GM21390 (cell line): ENCODE data around the gene MLF2.
A peak's percentile ranks its signal among the peaks of the same experiment; 100 is the strongest.
"Not testable (repeated sequence)": the region's sequence is repeated elsewhere in the genome, so short reads cannot be mapped to it uniquely, and the experiment has no call there.

Experiments
- ATAC-seq: cut with Tn5 transposase; IDR thresholded peaks from one replicate; pipeline ENCODE4 v1.9.1; 2021; ENCODE audit not compliant: unreplicated experiment

MLF2 gene

DNA sequence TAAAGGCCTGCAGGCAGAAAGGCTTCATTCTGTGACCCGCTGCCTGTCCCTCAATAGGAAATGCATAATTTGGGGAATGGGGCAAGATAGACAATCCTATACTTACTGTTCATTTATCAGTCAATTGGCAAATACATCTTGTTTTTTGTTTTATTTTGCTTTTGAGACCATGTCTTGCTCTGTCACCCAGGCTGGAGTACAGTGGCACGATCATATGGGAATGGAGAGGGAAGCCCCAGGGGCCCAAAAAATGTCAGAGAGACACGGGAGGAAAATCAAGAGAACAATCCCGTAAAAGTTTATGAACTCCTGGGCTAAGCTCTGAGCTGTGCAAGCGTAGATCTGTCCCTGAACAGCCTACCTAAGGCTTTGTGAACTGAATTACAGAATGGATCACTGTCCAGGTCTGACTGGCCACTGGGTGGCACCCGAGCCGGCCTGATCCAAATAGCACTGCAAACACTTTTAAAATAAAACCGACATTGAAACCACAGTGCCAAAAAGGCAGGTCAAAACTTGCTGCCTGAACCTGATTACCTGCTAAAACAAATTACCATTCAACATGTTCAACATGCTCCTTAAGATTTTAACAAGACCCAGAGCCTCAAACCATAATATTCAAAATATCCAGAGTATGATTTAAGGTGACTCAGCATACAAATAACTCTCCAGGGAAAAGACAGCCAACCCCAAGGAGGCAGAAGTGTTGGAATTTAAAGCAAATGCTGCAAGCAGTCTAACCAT lies 17.3 kb downstream of the MLF2 start:
- ATAC-seq: no peak

- ATAC-seq: no peak
Measured at GRCh38 chr12:6734506-6735387, 18.2 kb downstream of the MLF2 start.

GRCh38 chr12:6730169-6730568 lies 22.8 kb downstream of the MLF2 start:
- no peak for ATAC-seq

DNA sequence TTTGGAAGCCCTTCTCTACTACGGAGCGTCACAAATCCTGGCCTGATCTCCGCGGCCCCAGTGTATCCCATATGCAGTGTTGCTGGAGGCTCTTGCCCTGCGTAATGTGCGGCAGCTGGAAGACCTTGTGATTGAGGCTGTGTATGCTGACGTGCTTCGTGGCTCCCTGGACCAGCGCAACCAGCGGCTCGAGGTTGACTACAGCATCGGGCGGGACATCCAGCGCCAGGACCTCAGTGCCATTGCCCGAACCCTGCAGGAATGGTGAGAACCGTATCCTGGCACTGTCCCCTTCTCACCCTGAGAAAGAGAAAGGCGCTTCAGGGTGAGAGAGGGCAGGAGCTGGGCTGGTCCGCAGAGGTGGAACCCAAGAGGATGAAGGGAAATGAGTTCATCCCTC lies 23.8 kb downstream of the MLF2 start:
- ATAC-seq: no peak

DNA sequence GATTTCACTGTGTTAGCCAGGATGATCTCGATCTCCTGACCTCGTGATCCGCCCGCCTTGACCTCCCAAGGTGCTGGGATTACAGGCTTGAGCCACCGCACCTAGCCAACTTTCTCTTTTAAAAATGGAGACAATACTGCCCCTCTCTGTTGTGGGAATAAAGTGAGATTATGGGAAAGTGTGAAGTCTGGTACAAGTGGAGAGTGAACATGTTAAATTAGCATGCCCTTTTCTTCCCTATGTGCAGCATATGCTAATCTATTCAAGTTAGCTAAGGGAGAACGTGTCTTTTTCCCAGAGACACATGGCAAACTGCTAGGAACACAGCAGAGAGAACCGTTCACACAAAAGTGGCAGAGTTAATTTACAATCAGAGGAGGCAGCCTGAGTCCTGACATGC lies 27.6 kb downstream of the MLF2 start:
- ATAC-seq: no peak

DNA sequence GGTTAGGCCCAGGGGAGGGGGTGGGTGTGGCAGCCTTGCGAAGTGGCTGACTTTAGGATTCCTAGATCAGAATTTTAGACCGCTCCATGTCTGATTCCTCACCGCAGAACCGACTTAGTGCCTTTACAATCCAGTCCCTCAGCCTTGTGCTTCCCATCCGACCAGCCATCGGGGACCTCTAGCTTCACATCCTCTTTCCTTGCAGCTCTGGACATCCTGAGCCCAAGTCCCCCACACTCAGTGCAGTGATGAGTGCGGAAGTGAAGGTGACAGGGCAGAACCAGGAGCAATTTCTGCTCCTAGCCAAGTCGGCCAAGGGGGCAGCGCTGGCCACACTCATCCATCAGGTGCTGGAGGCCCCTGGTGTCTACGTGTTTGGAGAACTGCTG lies 28.5 kb downstream of the MLF2 start:
- ATAC-seq: no peak

GRCh38 chr12:6723607-6724408 lies 29.1 kb downstream of the MLF2 start, which contains the start of gene COPS7A:
COPS7A (plus strand) TSS chr12:6724046; CDS start chr12:6724657, 611 bp downstream.
- peak; percentile 93 for ATAC-seq

- ATAC-seq: no peak
Measured at GRCh38 chr12:6722863-6723262, 30.1 kb downstream of the MLF2 start.

- ATAC-seq: no peak
Measured at GRCh38 chr12:6716874-6717437, 36.0 kb downstream of the MLF2 start.

- not testable (repeated sequence) for ATAC-seq
Measured at GRCh38 chr12:6716031-6716873, 36.7 kb downstream of the MLF2 start.

- no peak for ATAC-seq
Measured at GRCh38 chr12:6708960-6709394, 44.0 kb downstream of the MLF2 start.

DNA sequence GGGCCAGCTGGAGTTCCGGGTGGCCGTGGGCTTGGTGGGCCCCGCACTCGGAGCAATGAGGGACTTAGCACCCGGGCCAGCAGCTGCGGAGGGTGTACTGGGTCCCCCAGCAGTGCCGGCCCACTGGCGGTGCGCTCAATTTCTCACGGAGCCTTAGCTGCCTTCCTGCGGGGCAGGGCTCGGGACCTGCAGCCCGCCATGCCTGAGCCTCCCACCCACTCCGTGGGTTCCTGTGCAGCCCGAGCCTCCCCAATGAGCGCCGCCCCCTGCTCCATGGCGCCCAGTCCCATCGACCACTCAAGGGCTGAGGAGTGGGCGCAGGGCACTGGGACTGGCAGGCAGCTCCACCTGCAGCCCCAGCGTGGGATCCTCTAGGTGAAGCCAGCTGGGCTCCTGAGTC lies 44.6 kb downstream of the MLF2 start:
- ATAC-seq: not testable (repeated sequence)

- ATAC-seq: no peak
Measured at GRCh38 chr12:6703631-6704030, 49.3 kb downstream of the MLF2 start.

- ATAC-seq: no peak
Measured at GRCh38 chr12:6701078-6701768, 51.7 kb downstream of the MLF2 start.

GRCh38 chr12:6700646-6701051 lies 52.3 kb downstream of the MLF2 start, which contains the start of gene PIANP:
PIANP (minus strand) TSS chr12:6700815; CDS start chr12:6698061, 2,754 bp downstream.
- no peak for ATAC-seq

DNA sequence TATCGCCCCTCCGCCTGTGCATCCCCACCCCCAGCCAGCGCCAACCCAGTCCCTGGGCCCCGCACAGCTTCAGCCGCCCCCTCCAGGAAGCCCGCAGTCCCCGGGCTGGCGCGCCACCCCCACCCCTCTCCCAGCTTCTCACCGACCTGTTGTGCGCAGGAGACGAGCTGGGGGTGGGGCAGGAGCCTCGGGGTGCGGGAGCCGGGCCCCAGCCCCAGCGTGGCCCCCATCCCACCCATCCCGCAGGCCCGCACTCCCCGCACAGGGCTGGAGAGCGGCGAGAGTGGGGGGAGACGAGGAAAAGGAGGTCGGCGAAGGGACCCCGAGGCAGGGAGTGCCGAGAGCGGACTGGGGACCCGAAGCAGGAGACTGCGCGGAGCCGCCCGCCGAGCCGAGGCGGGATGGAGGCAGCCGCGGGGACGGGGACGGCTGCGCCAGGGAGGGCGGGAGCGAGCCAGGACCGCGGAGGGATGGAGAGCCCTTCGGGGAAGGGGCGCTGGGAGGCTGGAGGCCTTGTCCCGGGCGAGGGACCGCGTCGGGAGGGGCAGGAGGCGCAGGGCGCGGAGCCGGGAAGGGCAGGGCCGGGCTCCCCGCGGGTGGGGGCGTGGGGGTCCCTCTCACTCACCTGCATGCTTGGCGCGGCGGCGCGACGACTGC lies 52.8 kb downstream of the MLF2 start:
- ATAC-seq: no peak

DNA sequence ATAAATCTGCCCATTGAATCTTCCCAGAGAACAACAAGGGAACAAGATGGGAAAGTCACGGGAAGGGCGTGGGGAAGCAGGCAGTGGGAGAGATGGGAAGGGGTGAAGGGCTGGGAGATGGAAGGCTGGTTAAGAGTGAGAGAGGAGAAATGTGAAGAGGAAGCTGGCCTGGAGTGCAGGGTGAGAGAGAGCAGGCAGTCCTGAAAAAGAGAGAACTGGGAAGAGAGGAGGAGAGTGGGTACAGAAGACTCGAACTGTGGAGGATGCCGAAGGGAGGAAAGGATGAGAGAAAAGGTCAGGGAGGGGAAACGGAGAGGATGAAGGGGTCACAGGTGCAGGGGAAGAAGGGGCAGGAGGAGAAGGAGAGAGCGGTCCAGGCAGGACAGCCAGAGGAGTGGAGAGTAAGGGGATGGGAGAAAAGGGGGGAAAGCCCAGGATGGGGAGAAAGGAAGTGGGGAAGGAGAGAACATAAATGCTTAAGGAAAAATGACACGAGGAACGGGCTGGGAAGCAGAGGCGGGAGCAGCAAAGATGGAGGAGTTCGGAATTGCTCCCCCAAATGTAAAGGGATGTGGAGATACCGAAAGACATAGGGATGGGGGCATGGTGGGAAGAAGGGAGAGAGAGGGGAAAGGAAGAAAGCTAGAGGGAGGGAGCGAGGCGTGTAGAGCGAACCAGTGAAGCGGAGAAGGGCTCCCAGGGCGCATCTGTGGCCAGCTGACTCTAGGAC lies 53.5 kb downstream of the MLF2 start:
- ATAC-seq: no peak
